CMK (cell line): Measurements from ENCODE around the gene EEFSEC.

Experiments used
- DNase-seq: peaks from one replicate; pipeline ENCODE4 v3.0.0-alpha.2; 2010; ENCODE audit warnings: low read depth

Gene EEFSEC

GRCh38 chr3:128317698-128318231 lies 164.5 kb downstream of the EEFSEC start:
- no peak for DNase-seq

GRCh38 chr3:128318275-128318941 lies 165.1 kb downstream of the EEFSEC start:
- no peak for DNase-seq

- DNase-seq, result no peak
These were observed 165.8 kb downstream of the EEFSEC start for GRCh38 chr3:128319107-128319506.

GRCh38 chr3:128319741-128320141 lies 166.5 kb downstream of the EEFSEC start:
- no peak for DNase-seq

- DNase-seq, result no peak
These were observed 167.5 kb downstream of the EEFSEC start for GRCh38 chr3:128320551-128321340.

GRCh38 chr3:128321418-128321817 lies 168.1 kb downstream of the EEFSEC start:
- no peak for DNase-seq

- no peak for DNase-seq
These were observed 169.0 kb downstream of the EEFSEC start for GRCh38 chr3:128322030-128323022.

- DNase-seq, result no peak
These were observed 170.2 kb downstream of the EEFSEC start for GRCh38 chr3:128323206-128324081.

GRCh38 chr3:128324911-128325592 lies 171.8 kb downstream of the EEFSEC start:
- DNase-seq, result no peak

GRCh38 chr3:128326051-128326823 lies 173.0 kb downstream of the EEFSEC start:
- no peak for DNase-seq

GRCh38 chr3:128327606-128328031 lies 174.3 kb downstream of the EEFSEC start:
- no peak for DNase-seq

- DNase-seq, result no peak
These were observed 175.5 kb downstream of the EEFSEC start for GRCh38 chr3:128328546-128329458.

GRCh38 chr3:128329491-128330213 lies 176.4 kb downstream of the EEFSEC start:
- DNase-seq, result no peak

- DNase-seq, result no peak
These were observed 177.0 kb downstream of the EEFSEC start for GRCh38 chr3:128330214-128330842.

- no peak for DNase-seq
These were observed 180.9 kb downstream of the EEFSEC start for GRCh38 chr3:128334086-128334645.

GRCh38 chr3:128334766-128335165 lies 181.5 kb downstream of the EEFSEC start:
- no peak for DNase-seq
